8988T (cell line): ENCODE data around the gene NSMF.
"Not testable (repeated sequence)": the region's sequence is repeated elsewhere in the genome, so short reads cannot be mapped to it uniquely, and the experiment has no call there.

Experiments
- DNase-seq: peaks from one replicate; pipeline ENCODE4 v3.0.0; 2011

The NSMF gene

DNA sequence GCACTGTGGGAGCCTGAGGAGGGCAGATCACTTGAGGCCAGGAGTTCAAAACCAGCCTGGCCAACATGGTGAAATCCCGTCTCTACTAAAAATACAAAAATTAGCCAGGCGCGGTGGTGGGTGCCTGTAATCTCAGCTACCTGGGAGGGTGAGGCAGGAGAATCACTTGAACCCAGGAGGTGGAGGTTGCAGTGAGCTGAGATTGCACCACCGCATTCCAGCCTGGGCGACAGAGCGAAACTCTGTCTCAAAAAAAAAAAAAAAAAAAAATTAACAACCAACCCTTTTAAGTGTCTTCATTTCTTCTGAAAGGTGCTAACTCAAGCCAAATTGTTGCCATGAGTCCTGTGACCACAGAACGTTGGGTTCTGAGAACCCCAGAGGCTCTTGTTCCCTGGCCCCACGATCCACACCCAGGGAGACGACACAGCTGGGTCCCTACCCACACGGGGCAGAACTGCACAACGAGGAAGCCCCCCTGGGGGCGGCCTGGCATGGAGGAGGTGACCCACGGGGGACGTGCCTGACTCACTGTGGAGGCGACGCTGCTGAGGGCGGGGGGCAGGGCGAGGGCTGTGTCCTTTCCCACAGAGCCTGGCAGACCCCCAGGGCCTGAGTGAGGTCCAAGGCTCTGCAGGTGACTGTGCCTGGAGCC lies 48.8 kb downstream of the NSMF start:
- DNase-seq = not testable (repeated sequence)

DNA sequence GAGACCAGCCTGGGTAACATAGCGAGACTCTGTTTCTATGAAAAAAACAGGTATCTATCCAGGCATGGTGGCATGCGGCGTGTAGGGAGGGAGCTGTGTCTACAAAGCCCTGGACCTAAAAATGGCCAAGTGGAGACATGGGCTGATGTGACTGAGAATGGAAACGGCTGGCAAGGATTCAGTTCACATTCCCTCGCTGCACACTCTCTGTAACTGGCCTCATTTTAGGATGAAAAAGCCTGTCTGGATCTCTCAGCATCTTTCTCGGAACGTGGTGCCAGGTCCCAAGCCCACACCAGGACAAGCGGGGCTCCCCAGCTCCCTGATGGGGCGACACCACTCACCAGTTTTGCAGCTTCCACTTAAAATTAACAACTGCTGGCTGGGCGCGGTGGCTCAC lies 49.6 kb downstream of the NSMF start:
- no peak for DNase-seq

DNA sequence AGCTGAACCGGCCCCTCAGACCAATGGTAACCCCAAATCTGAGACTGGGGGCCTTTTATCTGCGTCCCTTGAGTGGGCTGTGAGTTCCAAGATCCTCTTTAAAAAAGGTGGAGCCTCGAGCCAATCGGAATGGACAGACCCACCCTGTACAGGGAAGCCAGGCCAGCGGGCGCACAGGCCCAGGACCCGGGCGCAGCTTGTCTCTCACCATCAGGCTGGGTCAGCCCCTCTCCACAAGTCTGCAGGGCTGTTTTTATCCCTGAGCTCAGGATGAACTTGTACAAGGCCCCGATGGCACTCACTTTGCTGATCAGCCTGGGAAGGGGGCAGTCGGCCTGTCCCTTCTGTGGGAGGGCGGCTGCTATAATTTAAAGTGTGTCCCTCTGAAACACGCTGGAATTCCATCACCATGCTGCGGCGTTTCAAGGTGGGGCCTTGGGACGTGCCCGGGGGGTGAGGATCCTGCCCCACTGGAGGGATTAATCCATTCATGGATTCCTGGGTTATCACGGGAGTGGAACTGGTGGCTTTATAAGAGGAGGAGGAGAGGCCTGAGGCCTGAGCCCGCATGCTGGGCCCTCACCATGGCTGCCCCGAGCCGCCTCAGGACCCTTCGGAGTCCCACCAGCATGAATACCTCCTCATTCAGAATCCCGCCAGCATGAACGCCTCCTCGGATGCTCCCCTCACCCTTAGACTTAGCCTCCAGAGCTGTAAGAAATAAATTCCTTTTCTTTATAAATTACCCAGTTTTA lies 50.3 kb downstream of the NSMF start:
- DNase-seq = no peak

DNA sequence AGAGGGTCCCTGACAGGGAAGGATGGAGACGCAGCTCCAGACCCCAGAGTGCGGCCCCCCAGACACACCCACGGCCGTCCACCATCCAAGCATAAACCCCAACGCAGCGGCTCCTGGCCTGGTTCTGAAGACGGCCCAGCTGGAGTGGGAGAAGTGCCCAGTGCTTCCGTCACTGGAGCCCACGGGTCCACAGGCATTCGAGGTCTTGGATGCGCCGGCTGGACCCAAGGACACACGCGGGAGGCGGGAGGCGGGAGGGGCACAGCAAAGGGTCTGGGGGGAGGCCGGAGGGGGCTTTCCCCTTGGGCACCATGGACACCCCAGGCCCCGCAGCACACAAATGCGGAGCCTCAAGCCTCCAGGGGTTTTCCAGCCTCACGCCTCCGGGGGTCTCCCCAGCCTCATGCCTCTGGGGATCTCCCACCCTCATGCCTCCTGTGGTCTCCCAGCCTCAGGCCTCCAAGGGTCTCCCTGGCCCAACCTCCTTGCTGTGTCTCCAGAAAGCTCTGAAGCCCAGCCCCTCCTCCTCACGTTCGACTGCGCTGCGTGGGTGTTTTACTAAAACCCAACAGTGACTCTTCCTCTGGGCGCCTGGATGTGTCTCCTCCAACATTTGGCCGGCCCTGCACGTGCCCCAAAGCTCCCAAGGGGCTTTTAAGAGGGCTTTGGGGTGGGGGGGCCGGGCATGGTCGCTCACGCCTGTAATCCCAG lies 51.4 kb downstream of the NSMF start:
- DNase-seq = no peak

DNA sequence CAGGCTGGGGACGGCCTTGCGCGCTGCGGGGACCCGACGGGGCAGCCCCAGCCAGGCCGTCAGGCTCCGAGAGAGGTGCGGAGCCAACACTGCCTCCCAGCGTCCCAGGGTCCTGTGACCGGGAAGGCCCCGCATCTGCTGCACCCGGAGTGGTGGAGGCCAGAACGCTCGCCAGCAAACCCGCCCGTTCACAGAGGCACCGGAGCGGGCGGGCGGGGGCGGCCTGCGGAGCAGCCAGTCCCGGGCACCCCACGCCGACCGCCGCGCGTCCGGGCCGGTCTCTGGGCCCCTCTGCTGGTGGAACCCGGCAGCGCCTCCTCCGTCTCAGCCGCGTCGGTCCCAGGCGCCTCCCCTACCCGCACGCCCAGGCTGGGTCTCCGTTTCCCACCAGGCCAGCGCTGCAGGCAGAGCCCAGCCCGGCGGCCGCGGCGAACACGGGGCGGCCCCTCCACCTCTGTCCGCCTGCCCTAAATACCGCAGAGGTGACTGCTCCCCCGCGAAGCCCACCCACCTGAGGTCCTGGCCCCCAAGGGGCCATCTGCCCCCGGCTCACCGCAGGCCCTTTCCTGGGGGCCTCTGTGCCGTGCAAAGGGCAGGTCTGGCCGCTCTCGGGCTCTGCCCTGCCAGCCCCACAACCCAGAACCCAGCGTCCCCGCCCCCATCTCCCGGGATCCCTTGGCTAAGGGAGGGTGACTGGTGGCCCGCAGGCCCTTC lies 52.1 kb downstream of the NSMF start:
- no peak for DNase-seq

DNA sequence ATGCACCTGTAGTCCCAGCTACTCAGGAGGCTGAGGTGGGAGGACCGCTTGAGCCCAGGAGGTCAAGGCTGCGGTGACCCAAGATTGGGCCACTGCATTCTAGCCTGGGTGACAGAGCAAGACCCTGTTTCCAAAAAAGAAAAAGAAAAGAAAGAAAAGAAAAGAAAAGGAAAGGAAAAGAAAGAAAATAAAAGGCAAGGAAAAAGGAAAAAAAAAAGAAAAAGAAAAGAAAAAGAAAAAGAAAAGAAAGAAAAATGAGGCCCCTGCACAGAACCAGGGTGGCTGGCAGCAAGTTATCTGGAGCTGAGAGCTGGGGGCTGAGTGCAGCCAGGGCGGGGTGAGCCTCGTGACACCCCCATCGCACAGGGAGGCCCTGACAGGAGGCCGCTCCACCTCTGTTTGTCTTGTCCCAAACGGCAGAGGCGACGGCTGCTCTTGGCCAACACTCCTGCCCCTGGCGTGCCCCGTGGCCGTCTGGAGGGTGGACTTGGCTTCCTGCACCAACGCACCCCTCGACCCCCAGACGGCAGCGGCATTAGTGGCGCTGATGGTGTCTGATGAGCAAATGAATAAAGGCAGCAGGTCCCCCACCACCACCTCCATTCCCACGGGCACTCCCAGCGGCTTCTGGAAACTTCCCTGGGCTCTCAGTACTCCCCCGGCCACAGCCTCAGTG lies 52.9 kb downstream of the NSMF start:
- no peak for DNase-seq

DNA sequence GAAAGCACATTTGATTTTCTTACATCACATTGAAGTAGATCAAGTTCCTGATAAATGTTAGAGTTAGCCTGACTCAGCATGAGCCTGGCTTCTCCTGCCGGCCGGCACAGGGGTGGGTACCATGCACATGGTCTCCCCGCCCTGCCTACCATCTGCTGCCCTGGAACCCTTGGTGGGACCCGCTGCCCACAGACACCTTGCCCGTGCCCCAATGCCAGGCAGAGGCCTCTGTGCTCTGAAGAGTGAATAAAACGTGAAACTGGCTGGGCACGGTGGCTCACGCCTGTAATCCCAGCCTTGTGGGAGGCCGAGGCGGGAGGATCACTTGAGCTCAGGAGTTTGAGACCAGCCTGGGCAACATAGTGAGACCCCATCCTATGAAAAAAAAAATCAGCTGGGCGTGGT lies 53.5 kb downstream of the NSMF start:
- no peak for DNase-seq

DNA sequence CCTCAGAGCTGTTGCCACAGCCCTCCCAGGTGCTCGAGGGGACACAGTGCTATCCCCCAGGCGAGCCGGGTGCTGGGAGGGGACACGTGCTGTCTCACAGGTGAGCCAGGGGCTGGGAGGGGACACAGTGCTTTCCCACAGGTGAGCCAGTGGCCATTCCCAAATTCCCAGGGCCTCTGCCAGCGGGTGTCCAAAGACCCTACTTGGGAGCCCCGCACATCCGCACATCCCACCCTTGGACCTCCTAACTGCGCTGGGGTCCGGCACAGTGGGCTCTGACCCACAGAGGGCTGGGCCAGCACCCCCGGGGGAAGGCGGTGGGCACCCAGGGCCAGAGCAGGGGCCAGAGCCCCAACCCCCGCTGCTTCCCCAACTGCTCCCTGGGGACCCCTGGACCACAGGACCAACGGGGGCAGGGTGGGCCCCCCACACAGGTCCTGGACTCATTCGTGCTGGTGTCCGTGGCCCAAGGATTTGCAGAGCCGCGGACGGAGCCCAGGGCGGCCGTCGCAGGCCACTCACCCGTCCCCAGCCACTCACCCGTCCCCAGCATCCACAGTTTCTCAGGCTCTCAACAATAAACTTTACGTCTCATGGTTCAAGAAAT lies 54.1 kb downstream of the NSMF start:
- no peak for DNase-seq

DNA sequence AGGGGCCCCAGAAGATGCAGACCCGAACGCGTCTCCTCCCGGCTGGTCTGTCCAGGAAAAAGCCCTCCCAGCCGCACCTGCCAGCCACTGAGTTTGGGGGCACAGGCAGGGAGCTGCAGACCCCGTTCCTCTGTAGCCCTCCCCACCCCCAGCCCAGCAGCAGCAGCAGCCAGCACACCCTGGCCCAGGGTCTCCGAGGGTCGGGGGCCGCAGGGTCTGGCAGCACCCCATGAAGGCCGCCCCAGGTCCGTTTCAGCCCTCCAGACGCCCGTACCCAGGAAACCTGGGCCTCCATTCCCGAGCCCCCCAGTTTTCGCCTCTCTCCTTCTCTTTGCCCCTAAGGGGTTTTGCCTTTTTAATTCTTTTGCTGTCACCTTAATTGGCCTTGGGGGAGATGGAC lies 55.9 kb downstream of the NSMF start:
- DNase-seq = no peak

DNA sequence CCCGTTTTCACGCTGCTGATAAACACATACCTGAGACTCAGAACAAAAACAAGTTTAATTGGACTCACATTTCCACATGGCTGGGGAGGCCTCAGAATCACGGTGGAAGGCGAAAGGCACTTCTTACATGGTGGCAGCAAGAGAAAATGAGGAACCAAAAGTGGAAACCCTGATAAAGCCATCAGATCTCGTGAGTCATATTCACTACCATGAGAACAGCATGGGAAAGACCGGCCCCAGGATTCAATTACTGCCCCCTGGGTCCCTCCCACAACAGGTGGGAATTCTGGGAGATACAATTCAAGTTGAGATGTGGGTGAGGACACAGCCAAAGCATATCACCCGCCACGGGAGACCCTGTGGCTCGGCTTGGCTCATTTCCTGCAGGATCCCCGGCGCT lies 56.4 kb downstream of the NSMF start:
- no peak for DNase-seq

DNA sequence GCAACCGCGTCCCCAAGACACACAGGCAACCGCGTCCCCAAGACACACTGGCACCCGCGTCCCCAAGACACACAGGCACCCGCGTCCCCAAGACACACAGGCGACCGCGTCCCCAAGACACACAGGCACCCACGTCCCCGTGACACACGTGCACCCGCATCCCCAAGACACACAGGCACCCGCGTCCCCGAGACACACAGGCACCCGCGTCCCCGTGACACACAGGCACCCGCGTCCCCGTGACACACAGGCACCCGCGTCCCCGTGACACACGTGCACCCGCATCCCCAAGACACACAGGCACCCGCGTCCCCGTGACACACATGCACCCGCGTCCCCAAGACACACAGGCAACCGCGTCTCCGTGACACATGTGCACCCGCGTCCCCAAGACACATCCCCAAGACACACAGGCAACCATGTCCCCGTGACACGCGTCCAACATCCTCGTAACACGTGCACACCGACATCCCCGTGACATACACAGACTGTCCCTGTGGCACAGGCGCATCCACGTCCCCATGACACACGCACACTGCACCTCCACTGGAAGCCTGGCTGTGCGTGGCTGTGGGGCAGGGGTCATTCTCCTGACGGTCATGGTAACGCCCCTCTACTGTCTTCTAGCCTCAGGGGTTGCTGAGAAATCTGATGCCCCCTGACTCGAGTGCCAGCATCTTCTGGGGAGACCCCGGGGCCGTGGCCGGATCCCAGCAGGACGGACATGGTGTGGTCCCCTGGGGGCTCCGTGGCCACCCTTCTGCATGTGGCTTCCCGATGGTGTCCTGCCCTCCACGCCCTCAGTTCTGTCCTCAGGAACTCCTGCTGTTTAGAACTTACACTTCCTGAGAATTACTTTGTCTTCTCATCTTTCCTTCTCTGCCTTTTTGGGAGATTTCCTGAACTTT lies 60.3 kb downstream of the NSMF start:
- DNase-seq = no peak

DNA sequence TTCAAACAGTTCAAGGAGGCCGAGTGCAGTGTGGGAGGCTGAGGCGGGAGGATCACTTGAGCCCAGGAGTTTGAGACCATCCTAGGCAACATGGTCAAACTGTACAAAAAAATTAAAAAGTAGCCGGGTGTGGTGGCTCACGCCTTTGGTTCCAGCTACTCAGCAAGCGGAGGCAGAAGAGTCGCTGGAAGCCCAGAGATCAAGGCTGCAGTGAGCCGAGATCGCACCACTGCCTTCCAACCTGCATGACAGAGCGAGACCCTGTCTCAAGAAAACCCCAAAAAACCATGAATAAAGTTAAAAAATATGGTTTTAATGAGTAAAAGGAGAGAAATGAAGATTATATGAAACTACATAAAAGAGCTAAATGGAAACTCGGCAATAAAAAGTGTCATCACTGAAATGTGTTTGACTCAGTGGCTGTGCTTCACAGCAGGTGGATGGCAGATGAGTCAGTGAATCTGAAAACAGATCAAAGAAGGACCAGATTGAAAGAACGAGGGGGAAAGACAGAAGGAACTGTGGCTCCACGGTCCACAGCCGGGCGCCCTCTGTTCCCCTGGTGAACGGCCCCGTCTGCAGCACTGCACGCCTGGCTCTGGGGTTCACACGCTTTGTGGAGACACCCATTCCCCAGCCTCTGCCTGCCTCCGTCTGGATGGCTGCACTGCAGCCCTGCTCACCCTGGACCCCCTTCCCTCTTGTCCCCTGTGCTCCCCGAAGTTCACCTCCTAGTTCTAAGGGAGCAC lies 61.3 kb downstream of the NSMF start:
- DNase-seq = no peak
